ENCODE results near the gene CDKN1A. TPM values are rescaled to one million over a fixed set of nuclear protein-coding genes. Genes with fewer than 3 reads are reported as not detected.

The CDKN1A gene
- total RNA-seq, 1 experiment from 2014 or later: 75.1 TPM

DNA sequence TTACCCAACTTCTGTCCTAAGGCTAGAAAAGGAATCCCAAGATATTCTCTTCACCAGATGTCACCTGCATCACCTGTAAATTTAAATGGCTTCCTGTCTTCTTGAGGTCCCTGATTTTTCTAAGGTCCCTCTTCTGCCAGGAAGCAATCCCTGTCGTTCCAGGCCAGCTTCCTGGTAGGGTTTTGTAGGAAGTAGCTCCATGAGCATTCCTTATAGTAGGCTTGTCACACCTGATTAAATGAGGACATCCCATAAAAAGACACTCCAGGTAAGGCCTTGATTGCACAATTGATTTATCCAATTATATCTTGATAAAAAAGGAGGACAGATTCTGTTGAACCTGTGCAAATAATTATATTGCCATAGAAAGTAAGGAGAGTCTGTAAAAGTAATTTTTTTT lies 27.8 kb downstream of the CDKN1A start (continued):
- no peak for TF ChIP-seq NFE2L1 (CRISPR knock-in tag; IDR thresholded peaks at IDR 0.05)
- TF ChIP-seq ZSCAN18 (CRISPR knock-in tag; IDR thresholded peaks at IDR 0.05): no peak
- no peak for TF ChIP-seq ZNF425 (CRISPR knock-in tag; conservative IDR thresholded peaks at IDR 0.05)

GRCh38 chr6:36712816-36713215 lies 34.3 kb downstream of the CDKN1A start:
- Mint-ChIP-seq H3K9me3 (no peaks in the 10 kb centered on the region), H3K36me3 (no peaks in the 10 kb centered on the region), H3K4me3 (no peak overlapping the region), H3K4me1 (no peaks in the 10 kb centered on the region), H3K27me3 (ENCODE audit: low read depth) (no peaks in the 10 kb centered on the region), H3K27ac (no peak overlapping the region)
- POLR2A ChIA-PET: interaction anchor here (0.7 kb wide), 1 partner anchor 22 kb away, joined by 3 read pairs; no protein-coding TSS in a partner anchor
- CTCF ChIA-PET: no interaction called here
- DNase-seq (ENCODE audit: low spot score) (no peak), ATAC-seq (no peak)
- no peak for TF ChIP-seq HMGXB4 (CRISPR knock-in tag; IDR thresholded peaks at IDR 0.05)
- TF ChIP-seq ZBTB21 (CRISPR knock-in tag; IDR thresholded peaks at IDR 0.05; ENCODE audit: borderline replicate concordance): no peak
- TF ChIP-seq TP53 (CRISPR knock-in tag; IDR thresholded peaks at IDR 0.05): no peak
- TF ChIP-seq ZMAT4 (CRISPR knock-in tag; IDR thresholded peaks at IDR 0.05): no peak
- TF ChIP-seq ZNF425 (CRISPR knock-in tag; conservative IDR thresholded peaks at IDR 0.05): no peak
- no peak for TF ChIP-seq SP1 (CRISPR knock-in tag; conservative IDR thresholded peaks at IDR 0.05)

DNA sequence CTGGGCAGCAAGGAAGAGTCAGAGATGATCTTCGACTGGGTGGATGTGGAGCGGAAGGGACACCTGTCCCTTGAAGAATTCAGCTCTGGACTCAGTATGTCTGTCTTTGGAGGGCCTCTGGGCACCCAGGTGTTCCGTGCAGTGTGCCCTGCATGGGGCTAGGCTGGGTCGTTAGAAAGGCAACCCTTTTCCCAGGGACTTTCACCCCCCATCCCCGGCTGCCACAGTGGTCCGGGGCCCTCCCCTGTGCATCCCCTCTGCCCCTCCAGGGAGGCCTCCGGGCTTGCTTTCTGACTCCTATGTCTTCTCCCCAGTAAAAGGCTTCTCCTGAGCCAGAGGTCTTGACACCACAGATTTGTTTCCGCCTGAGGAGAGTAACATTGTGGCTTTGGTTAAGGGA lies 35.3 kb downstream of the CDKN1A start:
- Mint-ChIP-seq H3K27me3 (ENCODE audit: low read depth) (no peaks in the 10 kb centered on the region), H3K4me3 (no peak overlapping the region), H3K27ac (no peak overlapping the region), H3K36me3 (no peaks in the 10 kb centered on the region), H3K4me1 (no peaks in the 10 kb centered on the region), H3K9me3 (no peaks in the 10 kb centered on the region)
- TF ChIP-seq, protein P1, sequence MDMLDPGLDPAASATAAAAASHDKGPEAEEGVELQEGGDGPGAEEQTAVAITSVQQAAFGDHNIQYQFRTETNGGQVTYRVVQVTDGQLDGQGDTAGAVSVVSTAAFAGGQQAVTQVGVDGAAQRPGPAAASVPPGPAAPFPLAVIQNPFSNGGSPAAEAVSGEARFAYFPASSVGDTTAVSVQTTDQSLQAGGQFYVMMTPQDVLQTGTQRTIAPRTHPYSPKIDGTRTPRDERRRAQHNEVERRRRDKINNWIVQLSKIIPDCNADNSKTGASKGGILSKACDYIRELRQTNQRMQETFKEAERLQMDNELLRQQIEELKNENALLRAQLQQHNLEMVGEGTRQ (CRISPR knock-in tag; IDR thresholded peaks at IDR 0.05): no peak
- no peak for TF ChIP-seq ZNF219 (CRISPR knock-in tag; IDR thresholded peaks at IDR 0.05; ENCODE audit: borderline replicate concordance)
- DNase-seq (ENCODE audit: low spot score) (no peak), ATAC-seq (no peak)
- CTCF ChIA-PET: interaction anchor here (0.9 kb wide), 1 partner anchor 11 kb away, joined by 4 read pairs; no protein-coding TSS in a partner anchor
- POLR2A ChIA-PET: no interaction called here

- ChIA-PET POLR2A (no interaction called here), CTCF (interaction anchor here (0.6 kb wide), 1 partner anchor 99 kb away, joined by 3 read pairs; no protein-coding TSS in a partner anchor)
- no peak overlapping the region for H3K4me3 Mint-ChIP-seq
- DNase-seq (ENCODE audit: low spot score) (no peak), ATAC-seq (no peak)
- H3K4me1 Mint-ChIP-seq: no peaks in the 10 kb centered on the region
- H3K27me3 Mint-ChIP-seq (ENCODE audit: low read depth): no peaks in the 10 kb centered on the region
- H3K27ac Mint-ChIP-seq: no peak overlapping the region
- H3K36me3 Mint-ChIP-seq: no peaks in the 10 kb centered on the region
- no peaks in the 10 kb centered on the region for H3K9me3 Mint-ChIP-seq
- no peak for TF ChIP-seq IRF2 (CRISPR knock-in tag; IDR thresholded peaks at IDR 0.05; ENCODE audit: borderline replicate concordance, low read depth)
- no peak for TF ChIP-seq MXD4 (CRISPR knock-in tag; IDR thresholded peaks at IDR 0.05; ENCODE audit: borderline replicate concordance)
- TF ChIP-seq NFYB (CRISPR knock-in tag; conservative IDR thresholded peaks at IDR 0.05; ENCODE audit: low read depth): no peak
- no peak for TF ChIP-seq FOXP1 (CRISPR knock-in tag; IDR thresholded peaks at IDR 0.05; ENCODE audit: borderline replicate concordance)
- TF ChIP-seq, protein P2, sequence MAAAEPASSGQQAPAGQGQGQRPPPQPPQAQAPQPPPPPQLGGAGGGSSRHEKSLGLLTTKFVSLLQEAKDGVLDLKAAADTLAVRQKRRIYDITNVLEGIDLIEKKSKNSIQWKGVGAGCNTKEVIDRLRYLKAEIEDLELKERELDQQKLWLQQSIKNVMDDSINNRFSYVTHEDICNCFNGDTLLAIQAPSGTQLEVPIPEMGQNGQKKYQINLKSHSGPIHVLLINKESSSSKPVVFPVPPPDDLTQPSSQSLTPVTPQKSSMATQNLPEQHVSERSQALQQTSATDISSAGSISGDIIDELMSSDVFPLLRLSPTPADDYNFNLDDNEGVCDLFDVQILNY (CRISPR knock-in tag; IDR thresholded peaks at IDR 0.05): no peak
- no peak for TF ChIP-seq ZNF425 (CRISPR knock-in tag; conservative IDR thresholded peaks at IDR 0.05)
- TF ChIP-seq ZBTB21 (CRISPR knock-in tag; IDR thresholded peaks at IDR 0.05; ENCODE audit: borderline replicate concordance): no peak
- TF ChIP-seq ZNF219 (CRISPR knock-in tag; IDR thresholded peaks at IDR 0.05; ENCODE audit: borderline replicate concordance): no peak
- no peak for TF ChIP-seq NR3C1 (CRISPR knock-in tag; conservative IDR thresholded peaks at IDR 0.05; ENCODE audit: low read depth)
Observed at GRCh38 chr6:36714511-36714910, 36.0 kb downstream of the CDKN1A start.

Measured in WTC11 (cell line).